Measurements from ENCODE around the gene CABP4.

Gene CABP4

GRCh38 chr11:67492801-67493547 is 37.8 kb downstream of the CABP4 start:
- no peak for DNase-seq (ENCODE audit: low read depth, low spot score)
- H3K27ac ChIP-seq: no peak overlapping the region

- no peak overlapping the region for H3K27ac ChIP-seq
- DNase-seq (ENCODE audit: low read depth, low spot score): no peak
Measured at GRCh38 chr11:67493548-67494370, 38.6 kb downstream of the CABP4 start.

- H3K27ac ChIP-seq: no peak overlapping the region
Measured at GRCh38 chr11:67494371-67495233, 39.4 kb downstream of the CABP4 start.

GRCh38 chr11:67495234-67496005 is 40.3 kb downstream of the CABP4 start:
- DNase-seq (ENCODE audit: low read depth, low spot score): no peak
- no peak overlapping the region for H3K27ac ChIP-seq

More at GRCh38 chr11:67494371-67495233, 39.4 kb downstream of the CABP4 start:
- no peak for DNase-seq (ENCODE audit: low read depth, low spot score)

GRCh38 chr11:67496113-67496512 is 41.0 kb downstream of the CABP4 start:
- no peak for DNase-seq (ENCODE audit: low read depth, low spot score)
- H3K27ac ChIP-seq: no peak overlapping the region

GRCh38 chr11:67497656-67498291 is 42.6 kb downstream of the CABP4 start:
- DNase-seq (ENCODE audit: low read depth, low spot score): no peak
- no peak overlapping the region for H3K27ac ChIP-seq

GRCh38 chr11:67498544-67498972 is 43.4 kb downstream of the CABP4 start:
- DNase-seq (ENCODE audit: low read depth, low spot score): no peak
- H3K27ac ChIP-seq: no peak overlapping the region

GRCh38 chr11:67499808-67500483 is 44.8 kb downstream of the CABP4 start:
- DNase-seq (ENCODE audit: low read depth, low spot score): no peak
- no peak overlapping the region for H3K27ac ChIP-seq

GRCh38 chr11:67500484-67500821 is 45.3 kb downstream of the CABP4 start:
- no peak for DNase-seq (ENCODE audit: low read depth, low spot score)
- H3K27ac ChIP-seq: no peak overlapping the region

GRCh38 chr11:67500831-67501715 is 45.9 kb downstream of the CABP4 start:
- H3K27ac ChIP-seq: no peak overlapping the region
- no peak for DNase-seq (ENCODE audit: low read depth, low spot score)

- DNase-seq (ENCODE audit: low read depth, low spot score): no peak
- no peak overlapping the region for H3K27ac ChIP-seq
Measured at GRCh38 chr11:67501854-67502253, 46.7 kb downstream of the CABP4 start.

GRCh38 chr11:67502328-67502979 is 47.3 kb downstream of the CABP4 start:
- DNase-seq (ENCODE audit: low read depth, low spot score): no peak
- no peak overlapping the region for H3K27ac ChIP-seq

GRCh38 chr11:67503119-67504004 is 48.2 kb downstream of the CABP4 start:
- H3K27ac ChIP-seq: no peak overlapping the region
- DNase-seq (ENCODE audit: low read depth, low spot score): no peak

- peak overlapping the region; percentile 98 for H3K27ac ChIP-seq
- no peak for DNase-seq (ENCODE audit: low read depth, low spot score)
Measured at GRCh38 chr11:67504005-67504949, 49.1 kb downstream of the CABP4 start.

- peak within 1 kb of the TSS; percentile 98 for H3K27ac ChIP-seq
- DNase-seq (ENCODE audit: low read depth, low spot score): no peak
Measured at GRCh38 chr11:67504950-67505581, 49.9 kb downstream of the CABP4 start, which contains the start of gene PITPNM1. Gene PITPNM1 (minus strand): TSS chr11:67505363. CDS start chr11:67504180, 1,183 bp downstream.
